Measurements from ENCODE around the gene FARP1.

The FARP1 gene

DNA sequence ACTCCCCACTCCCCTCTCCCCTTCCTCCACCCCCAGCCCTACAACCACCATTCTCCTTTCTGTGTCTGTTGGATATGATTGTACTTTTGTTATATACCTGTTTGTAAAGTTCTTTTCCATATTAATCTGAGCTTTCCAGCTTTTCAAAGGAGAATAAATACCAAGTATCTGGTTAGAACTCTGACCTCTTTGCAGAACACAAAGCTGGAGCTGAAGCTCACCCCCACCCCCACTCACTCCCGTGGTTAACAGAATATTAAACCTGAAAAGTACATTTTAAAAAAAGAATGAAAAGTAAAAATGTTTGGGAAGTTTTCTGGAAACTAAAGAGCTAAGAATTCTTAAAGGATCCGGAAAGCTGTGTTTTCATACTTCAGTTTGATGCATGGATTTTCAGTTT lies 189.3 kb downstream of the FARP1 start:
- no peak overlapping the region for H3K4me3 ChIP-seq (ENCODE audit: low read depth, low read length)
- H3K36me3 ChIP-seq: peaks cover 10% of the 10 kb centered on the region; the same call in 1 of the 2 replicates
- TF ChIP-seq, protein P1, sequence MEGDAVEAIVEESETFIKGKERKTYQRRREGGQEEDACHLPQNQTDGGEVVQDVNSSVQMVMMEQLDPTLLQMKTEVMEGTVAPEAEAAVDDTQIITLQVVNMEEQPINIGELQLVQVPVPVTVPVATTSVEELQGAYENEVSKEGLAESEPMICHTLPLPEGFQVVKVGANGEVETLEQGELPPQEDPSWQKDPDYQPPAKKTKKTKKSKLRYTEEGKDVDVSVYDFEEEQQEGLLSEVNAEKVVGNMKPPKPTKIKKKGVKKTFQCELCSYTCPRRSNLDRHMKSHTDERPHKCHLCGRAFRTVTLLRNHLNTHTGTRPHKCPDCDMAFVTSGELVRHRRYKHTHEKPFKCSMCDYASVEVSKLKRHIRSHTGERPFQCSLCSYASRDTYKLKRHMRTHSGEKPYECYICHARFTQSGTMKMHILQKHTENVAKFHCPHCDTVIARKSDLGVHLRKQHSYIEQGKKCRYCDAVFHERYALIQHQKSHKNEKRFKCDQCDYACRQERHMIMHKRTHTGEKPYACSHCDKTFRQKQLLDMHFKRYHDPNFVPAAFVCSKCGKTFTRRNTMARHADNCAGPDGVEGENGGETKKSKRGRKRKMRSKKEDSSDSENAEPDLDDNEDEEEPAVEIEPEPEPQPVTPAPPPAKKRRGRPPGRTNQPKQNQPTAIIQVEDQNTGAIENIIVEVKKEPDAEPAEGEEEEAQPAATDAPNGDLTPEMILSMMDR (IDR thresholded peaks at IDR 0.05; ENCODE audit: low read depth, low read length): no peak
- DNase-seq: no peak
- H3K27me3 ChIP-seq (ENCODE audit: insufficient read depth, low read depth, severe bottlenecking): no peaks in the 10 kb centered on the region
- H3K9me3 ChIP-seq (ENCODE audit: severe bottlenecking): no peaks in the 10 kb centered on the region
- H3K27ac ChIP-seq: no peak overlapping the region

DNA sequence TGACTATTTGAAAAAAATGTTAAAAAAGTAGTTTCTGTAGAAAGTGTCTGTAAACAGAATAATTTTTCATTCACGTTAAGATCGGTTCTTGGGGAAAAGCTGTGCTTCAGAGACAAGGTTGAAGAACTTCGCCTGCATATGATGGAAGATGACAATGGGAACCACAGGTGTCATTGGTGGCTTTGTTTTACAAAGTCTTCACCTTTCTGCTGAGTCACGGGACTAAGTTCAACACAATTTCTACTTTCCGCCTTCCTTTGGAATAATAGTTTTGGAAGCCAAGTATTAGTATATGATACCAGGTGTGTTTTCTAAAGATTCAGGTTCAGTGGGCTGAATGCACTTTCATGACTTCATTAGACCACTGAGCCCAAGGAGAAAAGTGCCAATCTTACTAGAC lies 189.8 kb downstream of the FARP1 start:
- peaks cover 10% of the 10 kb centered on the region; the same call in 1 of the 2 replicates for H3K36me3 ChIP-seq
- H3K27me3 ChIP-seq (ENCODE audit: insufficient read depth, low read depth, severe bottlenecking): no peaks in the 10 kb centered on the region
- no peak overlapping the region for H3K4me3 ChIP-seq (ENCODE audit: low read depth, low read length)
- no peak for DNase-seq
- TF ChIP-seq, protein P1 (IDR thresholded peaks at IDR 0.05; ENCODE audit: low read depth, low read length): no peak
- no peaks in the 10 kb centered on the region for H3K9me3 ChIP-seq (ENCODE audit: severe bottlenecking)
- no peak overlapping the region for H3K27ac ChIP-seq

DNA sequence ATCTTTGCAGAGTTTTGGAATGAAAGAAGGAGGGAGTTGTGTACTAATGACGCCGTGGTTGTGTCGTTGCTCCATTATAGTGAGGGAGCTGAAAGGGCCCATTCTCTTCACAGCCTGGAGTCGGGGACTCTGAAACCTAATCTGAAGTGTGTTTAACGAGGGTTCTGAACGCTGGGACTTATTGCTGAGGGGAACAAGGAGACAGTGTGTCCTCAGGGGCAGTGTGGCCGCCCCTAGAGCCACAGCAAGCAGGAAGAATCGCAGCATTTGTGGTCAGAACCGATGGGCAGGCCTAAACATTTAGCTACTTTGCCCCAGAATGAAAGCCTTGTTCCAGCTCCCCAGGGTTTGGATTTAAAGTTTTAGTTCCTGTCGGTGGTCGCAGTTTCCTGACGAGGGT lies 190.6 kb downstream of the FARP1 start:
- Histone ChIP-seq H3K4me3 (ENCODE audit: low read depth, low read length) (no peak overlapping the region), H3K9me3 (ENCODE audit: severe bottlenecking) (no peaks in the 10 kb centered on the region), H3K27ac (no peak overlapping the region), H3K36me3 (peaks cover 10% of the 10 kb centered on the region; the same call in 1 of the 2 replicates), H3K27me3 (ENCODE audit: insufficient read depth, low read depth, severe bottlenecking) (no peaks in the 10 kb centered on the region)
- TF ChIP-seq, protein P1 (IDR thresholded peaks at IDR 0.05; ENCODE audit: low read depth, low read length): no peak
- no peak for DNase-seq

DNA sequence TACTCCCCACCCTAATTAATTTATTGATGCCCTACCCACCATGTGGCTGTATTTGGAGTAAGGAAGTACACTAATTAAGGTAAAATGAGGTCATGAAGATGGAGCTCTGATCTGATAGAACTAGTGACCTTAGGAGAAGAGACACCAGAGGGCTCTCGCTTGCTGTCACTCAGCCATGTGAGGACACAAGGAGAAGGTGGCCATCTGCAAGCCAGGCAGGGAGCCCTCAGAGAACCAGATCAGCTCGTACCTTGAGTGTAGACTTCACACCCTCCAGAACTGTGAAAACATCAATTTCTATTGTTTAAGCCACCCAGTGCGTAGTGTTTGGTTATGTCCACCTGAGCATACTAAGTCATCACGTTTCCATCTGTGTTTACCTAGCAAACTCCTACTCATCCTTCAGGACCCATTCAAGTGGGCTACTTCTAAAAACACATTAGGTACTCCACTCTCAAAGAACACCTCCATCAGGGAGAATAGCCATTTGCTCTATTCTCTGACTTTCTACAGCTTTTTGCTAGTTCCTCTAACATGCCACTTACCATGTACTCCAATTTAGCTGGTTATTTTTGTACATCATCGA lies 191.8 kb downstream of the FARP1 start:
- Histone ChIP-seq H3K27ac (no peak overlapping the region), H3K4me3 (ENCODE audit: low read depth, low read length) (no peak overlapping the region), H3K36me3 (peaks cover 13% of the 10 kb centered on the region), H3K9me3 (ENCODE audit: severe bottlenecking) (no peaks in the 10 kb centered on the region), H3K27me3 (ENCODE audit: insufficient read depth, low read depth, severe bottlenecking) (no peaks in the 10 kb centered on the region)
- no peak for DNase-seq
- TF ChIP-seq, protein P1 (IDR thresholded peaks at IDR 0.05; ENCODE audit: low read depth, low read length): no peak

DNA sequence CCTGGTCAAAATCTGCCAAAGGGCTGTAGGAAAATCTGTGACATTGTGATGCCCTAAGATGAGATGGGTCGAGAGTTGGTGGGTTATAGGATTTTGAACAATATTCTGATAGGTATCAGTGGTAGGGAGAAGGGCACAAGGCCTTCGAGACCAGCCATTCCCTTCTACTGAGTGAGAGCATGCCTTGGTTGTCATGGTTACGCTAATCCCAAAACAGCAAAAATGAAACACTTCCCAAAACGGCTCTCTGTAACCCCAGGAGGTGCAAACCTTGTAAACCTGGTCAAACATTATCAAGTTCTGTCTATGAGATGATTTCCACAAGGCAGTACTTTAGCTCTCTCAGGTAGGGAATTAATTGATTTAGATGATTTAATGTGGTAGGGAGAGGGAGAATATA lies 192.8 kb downstream of the FARP1 start:
- no peak for DNase-seq
- Histone ChIP-seq H3K27ac (no peak overlapping the region), H3K36me3 (peaks cover 13% of the 10 kb centered on the region), H3K4me3 (ENCODE audit: low read depth, low read length) (no peak overlapping the region), H3K27me3 (ENCODE audit: insufficient read depth, low read depth, severe bottlenecking) (no peaks in the 10 kb centered on the region), H3K9me3 (ENCODE audit: severe bottlenecking) (no peaks in the 10 kb centered on the region)
- TF ChIP-seq, protein P1 (IDR thresholded peaks at IDR 0.05; ENCODE audit: low read depth, low read length): no peak

DNA sequence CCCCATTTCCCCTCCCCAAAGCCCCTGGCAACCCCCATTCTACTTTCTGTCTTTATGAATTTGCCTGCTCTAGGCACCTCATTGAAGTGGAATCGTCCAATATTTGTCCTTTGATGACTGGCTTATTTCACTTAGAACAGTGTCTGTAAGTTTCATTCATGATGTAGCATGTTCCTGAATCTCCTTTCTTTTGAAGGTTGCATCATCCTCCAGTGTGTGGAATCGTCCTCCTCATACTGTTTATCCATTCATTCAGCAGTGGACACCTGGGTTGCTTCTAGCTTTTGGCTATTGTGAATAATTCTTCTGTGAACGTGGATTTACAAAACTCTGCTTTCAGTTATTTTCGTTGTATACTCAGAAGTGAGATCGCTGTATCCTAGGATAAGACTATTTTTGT lies 195.4 kb downstream of the FARP1 start:
- Histone ChIP-seq H3K36me3 (peaks cover 11% of the 10 kb centered on the region), H3K27ac (no peak overlapping the region), H3K27me3 (ENCODE audit: insufficient read depth, low read depth, severe bottlenecking) (no peaks in the 10 kb centered on the region), H3K4me3 (ENCODE audit: low read depth, low read length) (no peak overlapping the region), H3K9me3 (ENCODE audit: severe bottlenecking) (no peaks in the 10 kb centered on the region)
- TF ChIP-seq, protein P1 (IDR thresholded peaks at IDR 0.05; ENCODE audit: low read depth, low read length): no peak
- no peak for DNase-seq
